NOMO-1 treated with DMSO at 0.1 percent for 48 hours (cell line): ENCODE data around the gene PDGFC.

ENCODE experiments used
- DNase-seq: peaks from one replicate; lab custom pipeline; 2025; ENCODE audit not compliant: unreplicated experiment; lab: John Stamatoyannopoulos, UW

PDGFC gene

DNA sequence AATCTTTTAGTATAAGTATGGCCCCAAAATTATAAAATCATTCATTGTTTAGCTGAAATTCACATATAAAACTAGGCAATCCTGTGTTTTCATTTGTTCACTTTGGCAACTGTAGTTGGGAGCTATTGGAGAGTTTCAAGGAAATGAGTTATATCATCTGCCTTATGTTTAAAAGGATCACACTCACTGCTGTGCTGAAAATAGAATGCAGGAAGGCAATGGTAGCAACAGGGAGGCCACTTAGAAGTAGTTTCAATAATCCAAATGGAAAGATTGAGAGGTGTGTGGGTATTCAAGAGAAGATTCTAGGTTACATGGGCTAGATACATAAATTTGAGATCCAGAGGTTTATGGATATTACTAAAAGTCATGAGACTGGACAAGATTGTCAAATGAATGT lies 184.9 kb downstream of the PDGFC start:
- DNase-seq, result no peak

DNA sequence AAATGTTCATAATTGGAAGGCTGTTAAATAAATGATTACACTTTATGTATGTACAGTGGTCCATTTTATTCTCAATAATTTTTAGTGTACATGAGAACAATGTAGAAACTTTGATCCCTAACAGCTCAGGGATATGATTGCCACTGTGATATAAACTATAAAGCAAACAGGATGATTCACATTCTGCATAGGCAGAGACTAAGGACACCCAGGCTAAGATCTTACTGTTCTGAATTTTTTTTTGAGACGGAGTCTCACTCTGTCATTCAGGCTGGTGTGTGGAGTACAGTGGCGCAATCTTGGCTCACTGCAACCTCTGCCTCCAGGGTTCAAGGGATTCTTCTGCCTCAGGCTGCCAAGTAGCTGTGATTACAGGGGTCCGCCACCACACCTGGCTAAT lies 186.6 kb downstream of the PDGFC start:
- DNase-seq, result no peak

DNA sequence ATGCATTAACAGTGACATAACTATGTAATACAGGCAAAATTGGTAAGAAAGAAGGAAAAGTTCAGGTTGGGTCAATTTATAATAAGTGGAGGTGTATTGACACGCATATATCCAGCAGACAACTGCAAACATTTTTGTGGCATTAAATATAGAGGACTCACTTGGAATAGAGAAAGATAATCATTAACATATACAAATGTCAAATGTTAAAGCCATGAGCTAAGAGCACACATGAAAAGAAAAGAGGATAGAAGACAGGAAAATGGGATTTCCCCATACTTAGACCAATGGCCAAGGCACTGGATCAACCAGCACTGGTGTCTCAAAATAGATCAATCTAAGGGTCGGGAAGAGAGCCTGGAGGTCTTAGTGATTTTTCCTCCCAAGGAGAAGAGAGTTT lies 187.6 kb downstream of the PDGFC start:
- no peak for DNase-seq

DNA sequence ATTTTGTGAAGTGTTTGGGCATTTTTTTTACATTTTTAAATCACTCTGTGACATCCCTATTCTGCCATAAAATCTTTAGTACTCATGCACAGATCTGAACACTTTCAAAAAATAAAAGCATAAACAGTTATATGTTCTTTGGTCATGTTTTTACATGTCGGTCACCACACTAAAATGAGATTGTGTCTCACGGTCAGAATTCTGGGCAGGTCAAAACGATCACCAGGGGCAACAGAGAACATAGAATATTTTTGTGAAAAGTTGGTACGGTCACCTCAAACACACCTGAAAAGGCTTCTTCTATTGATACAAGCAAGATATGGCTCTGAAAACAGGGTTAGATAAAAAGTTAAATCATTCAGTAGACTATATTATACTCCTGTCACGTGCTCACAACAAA lies 189.1 kb downstream of the PDGFC start:
- DNase-seq, result no peak

DNA sequence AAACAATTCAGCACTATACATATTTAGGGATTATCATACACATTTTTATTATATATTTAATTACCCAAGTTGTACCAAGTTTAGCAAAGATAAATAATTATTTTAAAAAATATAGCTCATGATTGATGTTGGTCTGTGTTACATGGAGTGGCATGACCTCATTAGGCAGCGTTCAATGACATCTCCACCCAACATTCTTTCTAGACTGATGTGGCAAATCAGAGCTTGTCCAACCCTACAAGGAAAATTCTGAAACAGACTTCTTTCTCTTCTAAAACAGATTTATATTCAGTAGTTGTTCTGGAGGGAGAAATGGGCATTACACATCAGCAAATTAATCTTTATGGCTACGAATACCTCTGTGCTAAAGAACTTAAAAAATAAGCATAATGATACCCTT lies 189.7 kb downstream of the PDGFC start:
- DNase-seq, result no peak

DNA sequence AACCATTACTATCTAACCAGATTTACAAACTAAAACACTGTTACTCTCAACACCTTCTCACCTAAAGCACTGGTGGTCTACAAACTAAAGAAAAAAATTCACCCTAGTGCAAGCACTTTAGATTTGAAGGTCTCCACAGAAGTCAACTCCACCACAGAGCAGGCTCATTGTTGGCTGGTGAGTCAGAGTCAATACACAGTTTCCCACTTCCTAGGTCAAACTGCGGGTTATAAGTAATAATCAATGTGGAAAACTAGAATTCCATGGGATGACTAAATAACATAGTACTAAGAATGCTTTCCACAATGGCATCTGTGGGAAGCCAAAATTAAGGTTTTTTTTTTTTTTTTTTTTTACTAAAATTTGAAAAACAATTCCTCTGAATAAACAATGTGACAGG lies 191.8 kb downstream of the PDGFC start:
- DNase-seq, result no peak

DNA sequence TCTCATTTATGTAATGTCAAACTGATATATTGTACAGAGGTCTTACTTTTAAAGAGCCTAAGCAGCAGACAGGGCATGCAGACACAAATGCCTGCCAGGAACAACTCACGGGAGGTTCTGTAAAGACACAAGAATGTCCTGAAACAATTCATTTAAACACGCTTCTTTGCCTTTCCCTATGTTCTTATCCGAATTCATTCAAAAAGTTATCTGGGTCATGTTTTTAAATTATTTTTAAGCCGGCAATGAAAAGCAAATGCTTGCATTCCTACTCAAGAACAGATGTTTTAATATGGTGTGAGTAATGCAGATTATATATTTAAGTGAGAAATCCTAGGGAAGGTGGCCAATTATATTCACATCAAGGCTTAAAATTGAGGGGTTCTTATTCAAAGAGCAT lies 192.6 kb downstream of the PDGFC start:
- no peak for DNase-seq

DNA sequence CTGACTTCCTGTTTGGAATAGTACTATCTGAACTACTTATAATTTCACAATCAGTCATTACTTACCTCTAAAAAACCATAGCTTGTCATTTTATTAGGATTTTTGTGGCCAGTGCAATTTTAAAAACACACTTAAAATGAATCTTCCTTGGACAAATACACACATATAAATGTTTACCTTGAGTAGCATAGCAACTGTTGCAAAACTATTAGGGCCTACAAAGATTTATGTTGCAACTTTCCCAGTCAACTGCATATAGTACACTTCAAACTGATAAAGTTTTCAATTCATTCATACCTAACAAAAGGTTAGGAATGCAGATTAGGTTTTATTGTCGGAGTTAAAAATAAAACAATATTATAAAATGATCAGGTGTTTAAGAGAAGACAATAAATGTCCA lies 193.0 kb downstream of the PDGFC start:
- DNase-seq, result peak; percentile 48

DNA sequence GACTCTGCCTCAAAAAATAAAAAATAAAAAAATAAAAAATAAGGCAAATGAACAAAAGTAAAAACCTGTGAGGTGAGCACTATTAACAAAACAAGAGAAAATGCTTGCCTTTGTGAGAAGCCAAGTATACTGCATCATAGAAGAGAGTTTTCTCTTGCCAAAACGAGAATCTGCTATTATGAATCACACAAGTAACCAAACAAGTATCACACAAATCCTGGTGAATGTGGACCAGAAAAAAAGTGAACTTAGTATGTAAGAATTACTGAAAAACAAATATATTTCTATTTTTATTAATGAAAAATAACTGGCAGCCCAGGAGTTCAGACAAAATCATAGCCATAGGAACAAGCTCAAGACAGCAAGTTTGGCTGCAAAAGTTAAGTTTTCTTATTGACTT lies 193.5 kb downstream of the PDGFC start:
- no peak for DNase-seq

DNA sequence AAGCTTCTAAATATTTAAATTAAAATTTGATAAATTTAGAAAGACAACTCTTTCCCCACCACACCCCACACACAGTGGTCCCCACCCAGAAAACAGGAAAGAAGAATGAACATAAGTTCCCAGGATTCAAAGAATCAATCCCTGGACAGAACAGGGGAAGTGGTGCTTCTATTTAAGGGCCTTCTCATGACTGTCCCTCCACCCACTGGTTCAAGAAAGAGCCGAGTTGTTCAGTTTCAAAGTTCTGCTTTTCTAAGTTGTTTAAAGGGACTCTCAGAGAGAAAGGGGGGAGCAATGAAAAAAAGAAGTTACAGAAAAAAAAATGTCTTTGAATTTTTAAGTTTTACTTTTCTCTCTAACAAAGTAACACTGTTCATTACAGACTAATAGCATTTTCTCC lies 195.8 kb downstream of the PDGFC start:
- peak; percentile 71 for DNase-seq

DNA sequence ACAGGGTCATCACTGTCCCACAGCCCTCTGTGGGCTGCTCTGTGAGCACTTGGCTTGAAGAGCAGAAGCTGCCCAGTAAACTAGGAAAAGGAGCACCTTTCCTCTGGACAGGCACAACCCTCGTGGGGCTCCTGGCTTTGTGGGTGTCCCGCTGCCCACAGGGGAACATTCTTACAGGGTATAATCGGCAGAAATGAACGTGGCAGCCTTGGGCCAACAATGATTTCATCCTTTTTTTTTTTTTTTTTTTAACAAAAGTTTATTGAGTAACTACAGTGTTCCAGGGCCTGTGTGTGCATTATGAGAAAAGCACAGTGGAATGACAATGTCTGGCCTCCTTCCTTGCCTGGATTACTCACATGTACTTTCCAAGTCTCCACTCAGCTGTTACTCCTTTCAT lies 197.2 kb downstream of the PDGFC start:
- DNase-seq, result no peak

DNA sequence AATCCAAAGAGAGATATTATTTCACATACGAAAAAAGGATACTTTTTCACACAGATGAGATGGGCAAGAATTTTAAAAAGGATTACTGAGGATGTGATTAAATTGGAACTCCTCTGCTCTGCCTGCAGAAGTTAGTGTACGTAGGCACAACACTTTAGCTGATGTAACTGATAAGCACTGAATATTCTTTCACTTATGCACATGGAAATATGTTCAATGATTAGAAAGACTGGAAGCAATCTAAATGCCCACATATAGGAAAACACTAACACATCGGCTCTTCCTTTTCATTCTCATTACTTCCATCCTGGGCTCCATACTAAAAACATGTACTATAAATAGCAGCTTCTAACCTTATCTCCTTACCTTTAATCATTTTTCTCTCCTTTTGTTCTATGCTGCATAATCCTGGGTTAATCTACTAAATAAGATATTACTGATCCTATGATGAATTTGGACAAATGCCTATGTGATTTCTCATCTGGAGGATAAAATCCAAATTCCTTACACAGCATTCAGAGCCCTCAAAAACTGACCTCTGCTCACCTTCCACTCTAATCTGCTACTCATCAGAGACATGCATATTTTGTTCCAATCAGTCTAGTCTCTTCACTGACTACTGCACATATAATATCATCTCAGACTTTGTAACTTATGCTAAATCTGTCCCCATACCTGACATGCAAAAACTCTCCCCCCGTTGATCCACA lies 197.8 kb downstream of the PDGFC start:
- DNase-seq, result no peak

DNA sequence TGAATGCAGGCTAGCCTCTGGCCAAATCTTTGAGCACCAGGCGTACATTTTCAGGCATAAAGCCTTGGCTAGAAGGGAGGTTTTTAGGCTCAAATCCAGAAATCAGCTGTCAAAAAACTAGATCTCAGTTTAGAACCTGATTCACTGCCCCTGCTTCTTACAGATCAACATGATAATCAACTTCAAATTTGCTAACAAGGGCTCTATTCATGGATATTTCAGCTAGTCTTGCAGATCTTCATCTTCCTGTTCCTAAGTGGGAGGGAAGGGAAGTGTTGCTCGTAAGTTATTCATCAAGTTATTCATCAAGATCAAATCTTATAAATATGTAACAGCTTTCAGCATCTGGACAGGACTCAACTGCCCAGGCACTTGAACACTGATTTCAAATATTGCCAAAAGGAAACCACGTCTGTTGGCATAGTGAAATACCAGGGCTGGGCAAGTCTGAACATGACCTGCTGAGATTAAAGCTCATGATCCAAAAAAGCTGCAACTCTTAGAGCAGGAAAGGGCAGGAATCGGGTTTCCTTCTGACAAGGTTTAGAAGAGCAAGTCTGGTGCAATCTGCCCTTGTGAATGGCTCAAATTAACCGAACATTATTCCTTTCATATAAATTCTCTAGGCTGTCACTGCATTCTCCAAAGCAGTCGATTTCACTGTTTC lies 200.3 kb downstream of the PDGFC start:
- peak; percentile 55 for DNase-seq

DNA sequence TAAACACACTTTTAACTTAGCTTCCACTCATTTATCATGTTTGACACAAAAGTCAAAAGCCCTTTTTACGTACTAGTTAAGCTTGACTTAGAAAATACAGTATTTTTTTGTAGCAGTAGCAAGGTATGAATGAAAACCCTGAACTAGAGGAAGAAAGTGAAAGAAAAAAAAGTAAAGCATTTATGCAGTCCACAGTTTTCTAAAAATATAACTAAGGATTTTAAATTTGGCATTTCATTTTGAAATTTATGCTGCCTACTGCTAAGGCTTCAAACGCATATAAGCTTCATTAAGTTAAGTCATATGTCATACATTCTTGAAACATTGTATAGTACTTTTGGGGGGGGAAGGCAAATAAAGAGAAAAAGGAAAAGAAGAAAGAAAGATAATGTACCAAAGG lies 201.5 kb downstream of the PDGFC start:
- no peak for DNase-seq

DNA sequence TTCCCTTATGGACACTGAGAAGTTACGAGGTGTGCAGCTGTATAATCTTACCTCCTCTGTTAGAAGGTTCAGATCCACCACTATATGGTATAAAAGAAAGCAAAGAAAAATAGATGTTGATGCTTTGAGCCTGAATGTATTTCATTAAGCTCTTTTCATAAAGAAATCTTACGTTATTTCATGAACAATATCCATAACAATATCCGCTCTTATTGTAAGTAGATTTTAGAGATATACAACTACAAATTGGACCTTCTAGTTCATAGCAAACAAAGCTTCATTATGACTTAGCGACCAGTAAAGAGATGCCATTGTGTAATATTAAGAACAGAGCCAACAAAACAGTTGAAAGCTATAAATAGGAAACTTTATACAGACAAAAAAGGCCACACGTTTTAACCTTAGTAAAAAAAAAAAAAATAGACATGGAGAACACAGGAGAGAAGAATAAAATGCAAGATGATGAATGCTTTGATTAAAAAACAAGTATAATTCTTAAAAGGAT lies 203.6 kb downstream of the PDGFC start:
- DNase-seq, result no peak

DNA sequence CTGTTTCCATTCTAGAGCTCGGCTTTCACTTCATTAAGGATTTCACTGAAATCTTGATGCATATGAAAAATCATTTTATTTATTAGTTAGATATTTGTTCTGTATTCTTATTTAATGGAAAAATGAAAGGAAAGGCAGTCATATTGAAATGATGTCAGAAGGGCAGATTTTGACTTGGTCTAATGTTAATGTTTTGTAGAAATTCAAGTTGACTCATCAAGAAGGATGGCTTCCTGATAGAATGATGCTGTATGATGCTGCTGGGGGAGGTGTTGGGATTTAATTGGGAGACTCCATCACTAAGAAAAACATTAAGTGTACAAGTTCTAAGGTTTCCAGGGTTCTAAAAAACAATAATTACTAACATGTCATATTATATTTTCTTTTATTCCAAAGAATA lies 204.8 kb downstream of the PDGFC start:
- DNase-seq, result no peak

DNA sequence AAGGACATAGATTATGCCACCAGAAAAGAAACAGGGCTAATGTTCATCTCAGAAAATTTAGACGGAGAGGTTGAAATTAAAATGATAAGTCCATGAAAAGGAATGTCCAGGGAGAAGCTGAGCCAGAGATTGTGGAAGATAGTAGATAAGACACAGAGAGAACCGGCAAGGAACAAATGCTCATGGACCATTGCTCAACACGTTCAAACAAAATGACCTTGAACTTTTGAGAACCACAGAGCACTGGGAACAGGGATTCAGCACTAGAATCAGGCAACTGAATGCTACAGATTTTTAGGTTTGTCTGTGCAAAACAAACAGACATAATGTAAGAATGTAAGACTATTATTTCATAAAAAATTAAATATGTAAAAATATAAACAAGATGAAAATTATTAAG lies 206.3 kb downstream of the PDGFC start:
- no peak for DNase-seq

DNA sequence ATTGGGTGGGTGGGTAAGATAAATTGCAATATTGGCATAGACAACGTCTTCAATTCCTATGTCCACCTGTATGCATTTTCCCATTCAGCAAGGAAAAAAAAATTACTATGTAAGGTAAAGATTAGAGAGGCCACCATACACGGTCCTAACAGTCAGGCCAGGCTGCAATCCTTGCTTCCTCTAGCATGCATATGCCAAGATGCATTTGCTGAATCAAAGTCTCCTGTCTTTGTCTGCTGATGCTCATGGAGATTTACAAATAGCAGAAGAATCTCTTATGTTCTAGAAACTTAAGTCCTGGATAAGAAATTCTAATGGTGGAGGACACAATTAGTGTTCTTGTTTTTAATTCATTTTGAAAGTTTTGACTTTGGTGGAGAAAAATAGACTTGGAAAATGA lies 206.8 kb downstream of the PDGFC start:
- DNase-seq, result no peak

DNA sequence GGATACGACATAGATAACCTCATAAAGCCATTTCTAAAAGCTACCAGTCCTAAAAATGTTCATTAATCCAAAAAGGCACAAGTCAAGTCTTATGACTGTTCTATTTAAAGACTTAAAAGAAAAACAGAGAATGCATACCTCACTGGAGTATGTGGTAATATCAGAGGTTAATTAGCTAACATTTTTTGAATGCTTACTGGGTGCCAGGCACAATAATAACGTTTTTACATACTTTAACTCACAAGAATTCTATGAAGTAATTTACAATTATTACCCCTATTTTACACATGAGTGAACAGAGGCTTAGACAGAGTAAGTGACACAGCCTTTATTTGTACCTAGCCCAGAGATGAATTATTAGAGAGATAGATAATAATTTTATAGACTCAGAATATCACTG lies 207.5 kb downstream of the PDGFC start:
- no peak for DNase-seq

DNA sequence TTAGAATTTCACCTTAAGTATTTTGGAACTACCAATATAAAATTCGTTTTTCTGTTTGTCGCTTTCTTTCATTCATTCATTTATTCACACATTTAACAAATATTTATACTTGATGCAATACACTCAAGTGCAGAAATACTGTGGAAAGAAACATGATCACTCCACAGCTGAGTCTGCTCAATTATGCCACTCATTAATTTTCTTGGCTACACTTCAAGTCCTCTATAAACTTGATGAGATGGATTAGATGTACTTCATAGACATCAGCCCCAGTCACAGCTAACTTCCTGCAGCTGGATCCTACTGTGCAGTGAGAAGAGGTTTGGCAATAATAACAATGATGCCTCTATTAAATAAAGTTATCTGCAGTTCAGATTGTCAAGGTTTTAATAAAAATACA lies 208.1 kb downstream of the PDGFC start:
- DNase-seq, result no peak

DNA sequence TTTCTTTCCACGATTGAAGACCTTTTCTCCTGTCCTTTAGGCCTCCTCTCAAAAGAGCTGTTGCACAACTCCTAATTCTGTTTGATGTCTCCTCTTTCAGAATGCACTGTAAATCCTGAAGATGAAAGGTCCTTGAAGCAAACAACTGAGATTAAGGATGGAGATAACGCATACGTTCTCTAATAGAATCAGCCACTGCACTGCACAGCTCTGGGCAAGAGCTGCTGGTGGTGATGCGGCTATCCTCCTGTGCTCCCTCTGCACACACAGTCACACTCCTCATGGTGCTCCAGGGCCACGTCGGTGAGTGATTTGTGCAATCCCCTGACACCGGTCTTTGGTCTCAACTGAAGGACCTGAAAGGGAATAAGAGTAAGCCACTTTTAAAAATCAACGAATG lies 208.7 kb downstream of the PDGFC start:
- DNase-seq, result no peak

DNA sequence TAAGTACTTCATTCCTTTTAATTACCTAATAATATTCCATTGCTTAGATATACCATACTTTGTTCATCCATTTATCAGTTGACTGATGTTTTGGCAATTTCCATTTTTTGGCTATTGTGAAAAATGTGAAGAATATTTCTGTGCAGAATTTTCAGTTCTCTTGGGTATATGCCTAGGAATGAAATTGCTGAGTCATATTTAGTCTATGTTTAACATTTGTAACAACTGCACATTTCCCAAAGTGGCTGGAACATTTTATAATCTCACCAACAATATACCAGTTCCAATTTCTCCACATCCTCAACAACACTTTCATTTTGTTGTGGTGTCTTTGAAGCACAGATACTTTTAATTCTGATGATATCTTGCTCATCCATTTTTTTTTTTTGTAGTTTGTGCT lies 215.5 kb downstream of the PDGFC start:
- DNase-seq, result no peak
